MM.1S (cell line): ENCODE results near the gene TMEM179.

ENCODE experiments used
- CTCF ChIP-seq: fragments of 300-600 bp; sonication (generic); IDR thresholded peaks from 2 replicates; pipeline ENCODE4 v1.5.1; 2016; ENCODE audit warnings: antibody characterized with exemption, low read length, mixed read lengths
- EZH2phosphoT487 ChIP-seq: fragments of 300-600 bp; sonication (generic); IDR thresholded peaks from 2 replicates; pipeline ENCODE4 v1.6.1; 2018; ENCODE audit warnings: antibody characterized with exemption, low read length

- no peak for TF ChIP-seq CTCF
- TF ChIP-seq EZH2phosphoT487: no peak
Measured at GRCh38 chr14:104579507-104579906, 25.1 kb downstream of the TMEM179 start, which contains the start of gene C14orf180.
